Measurements from ENCODE around the gene IGF2BP3. TPM values are rescaled to one million over a fixed set of nuclear protein-coding genes. Genes with fewer than 3 reads are reported as not detected.

The IGF2BP3 gene
- total RNA-seq, 4 donors from 2014 or later = 0.13 to 0.35 TPM; not detected in 2

GRCh38 chr7:23473844-23474093 is 3.5 kb upstream of the IGF2BP3 start:
- peak overlapping the region in 1 of 2 donors; percentile 33 for H3K4me3 ChIP-seq
- peaks cover 100% of the 10 kb centered on the region for H3K27me3 ChIP-seq
- H3K27ac ChIP-seq = no peak overlapping the region
- no peak for ATAC-seq
- peaks cover 0 to 44% (median 33%) of the 10 kb centered on the region in 3 donors for H3K4me1 ChIP-seq
- no peaks in the 10 kb centered on the region for H3K36me3 ChIP-seq
- H3K9me3 ChIP-seq = peaks cover 0 to 4% (median 0%) of the 10 kb centered on the region in 3 donors
- no CpG with 5 or more reads among the region's 23 CpGs for WGBS, 2 donors (ENCODE audit: low coverage in 1 of 2)
- TF ChIP-seq POLR2A (IDR thresholded peaks at IDR 0.05) (no peak), EP300 (IDR thresholded peaks at IDR 0.05) (no peak), POLR2AphosphoS5 (IDR thresholded peaks at IDR 0.05) (no peak), CTCF (IDR thresholded peaks at IDR 0.05) (no peak)

- ATAC-seq = no peak
- Histone ChIP-seq H3K27ac (no peak overlapping the region), H3K4me1 (peaks cover 0 to 50% (median 39%) of the 10 kb centered on the region in 3 donors), H3K9me3 (peaks cover 0 to 4% (median 0%) of the 10 kb centered on the region in 3 donors), H3K27me3 (peaks cover 100% of the 10 kb centered on the region), H3K36me3 (no peaks in the 10 kb centered on the region), H3K4me3 (peak overlapping the region in 1 of 2 donors; percentile 33)
- TF ChIP-seq EP300 (IDR thresholded peaks at IDR 0.05) (no peak), POLR2A (IDR thresholded peaks at IDR 0.05) (no peak), CTCF (IDR thresholded peaks at IDR 0.05) (no peak), POLR2AphosphoS5 (IDR thresholded peaks at IDR 0.05) (no peak)
- WGBS, 2 donors (ENCODE audit: low coverage in 1 of 2) = 22 to 52% methylated on average over 2 to 8 of the region's 16 CpGs
Observed at GRCh38 chr7:23472956-23473843, 2.9 kb upstream of the IGF2BP3 start.

- Histone ChIP-seq H3K4me1 (peaks cover 0 to 56% (median 45%) of the 10 kb centered on the region in 3 donors), H3K27ac (no peak overlapping the region)
- ATAC-seq = no peak
Observed at GRCh38 chr7:23472556-23472955, 2.3 kb upstream of the IGF2BP3 start.

GRCh38 chr7:23472046-23472445 is 1.8 kb upstream of the IGF2BP3 start:
- Histone ChIP-seq H3K9me3 (peaks cover 0 to 4% (median 0%) of the 10 kb centered on the region in 3 donors), H3K4me1 (peaks cover 0 to 59% (median 46%) of the 10 kb centered on the region in 3 donors)
- no peak for ATAC-seq

More at GRCh38 chr7:23472556-23472955, 2.3 kb upstream of the IGF2BP3 start:
- Histone ChIP-seq H3K4me3 (no peak overlapping the region), H3K36me3 (no peaks in the 10 kb centered on the region), H3K27me3 (peaks cover 100% of the 10 kb centered on the region), H3K9me3 (peaks cover 0 to 4% (median 0%) of the 10 kb centered on the region in 3 donors)
- TF ChIP-seq POLR2AphosphoS5 (IDR thresholded peaks at IDR 0.05) (peak; percentile 3), POLR2A (IDR thresholded peaks at IDR 0.05) (no peak)

GRCh38 chr7:23471106-23471859 is 992 bp upstream of the IGF2BP3 start:
- Histone ChIP-seq H3K27ac (no peak overlapping the region), H3K36me3 (no peaks in the 10 kb centered on the region), H3K27me3 (peaks cover 100% of the 10 kb centered on the region), H3K9me3 (peaks cover 0 to 4% (median 0%) of the 10 kb centered on the region in 3 donors), H3K4me3 (peak overlapping the region in 1 of 2 donors; percentile 49), H3K4me1 (peaks cover 0 to 59% (median 46%) of the 10 kb centered on the region in 3 donors)
- TF ChIP-seq EP300 (IDR thresholded peaks at IDR 0.05) (no peak), POLR2A (IDR thresholded peaks at IDR 0.05) (no peak), CTCF (IDR thresholded peaks at IDR 0.05) (no peak), POLR2AphosphoS5 (IDR thresholded peaks at IDR 0.05) (no peak)
- 36 to 55% methylated on average over 10 to 13 of the region's 44 CpGs for WGBS, 2 donors (ENCODE audit: low coverage in 1 of 2)
- ATAC-seq = no peak

More at GRCh38 chr7:23472046-23472445, 1.8 kb upstream of the IGF2BP3 start:
- no peak overlapping the region for H3K4me3 ChIP-seq
- 78 to 83% methylated on average over 6 of the region's 6 CpGs for WGBS, 2 donors (ENCODE audit: low coverage in 1 of 2)
- peaks cover 100% of the 10 kb centered on the region for H3K27me3 ChIP-seq
- no peak for TF ChIP-seq POLR2A (IDR thresholded peaks at IDR 0.05)
- TF ChIP-seq POLR2AphosphoS5 (IDR thresholded peaks at IDR 0.05) = peak; percentile 4
- no peak overlapping the region for H3K27ac ChIP-seq
- no peaks in the 10 kb centered on the region for H3K36me3 ChIP-seq

Measured in gastroesophageal sphincter (tissue), 4 donors.